Measurements from ENCODE around the gene ID3.

ID3 gene

DNA sequence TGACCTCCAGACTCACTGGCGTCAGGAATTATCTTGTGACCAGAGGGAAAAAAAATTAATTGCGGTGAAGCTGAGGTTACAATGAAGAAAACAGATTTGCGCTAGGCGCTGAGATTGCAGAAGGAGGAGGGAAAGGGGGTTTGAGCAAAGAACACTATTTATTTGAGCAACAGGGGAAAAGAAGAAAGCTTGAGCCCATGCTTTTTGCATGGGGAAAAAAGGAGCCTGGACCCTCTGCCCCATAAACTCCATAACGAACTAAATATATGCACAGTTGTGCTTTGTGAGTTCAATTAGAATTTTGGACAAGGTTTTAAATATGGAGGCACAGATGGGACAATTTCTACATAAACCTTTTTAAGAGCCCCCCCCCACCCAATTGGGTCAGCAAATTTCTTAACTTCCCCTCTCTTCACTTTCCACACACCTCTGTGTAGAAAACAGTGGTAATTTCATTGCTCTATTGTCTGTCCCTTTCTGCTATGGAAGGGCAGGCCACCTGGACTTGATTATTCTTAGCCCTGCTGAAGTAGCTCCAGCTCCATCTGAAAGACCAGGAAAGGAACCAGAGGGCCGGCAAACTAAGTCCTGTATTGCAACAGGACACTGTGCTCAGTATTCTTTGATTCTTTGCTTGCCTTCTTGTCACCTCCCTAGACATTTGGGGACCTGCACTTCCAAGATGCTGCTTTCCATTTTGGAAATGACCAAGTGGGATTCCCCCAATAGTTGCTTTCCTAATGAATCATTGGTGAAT, 862 bp upstream of the ID3 start (continued):
- no peak for TF ChIP-seq ZNF292 (tag by site-specific recombination; IDR thresholded peaks at IDR 0.05; ENCODE audit: borderline replicate concordance, low read depth)
- TF ChIP-seq ZNF16 (tag by site-specific recombination; IDR thresholded peaks at IDR 0.05; ENCODE audit: low read depth) = no peak
- TF ChIP-seq MEIS1 (CRISPR knock-in tag; IDR thresholded peaks at IDR 0.05; ENCODE audit: borderline replicate concordance) = no peak
- 0 out of 2 replicates have a peak, but pooled peaks have one; percentile 12 for TF ChIP-seq ZNF335 (tag by site-specific recombination; conservative IDR thresholded peaks at IDR 0.05)
- TF ChIP-seq ZNF223 (tag by site-specific recombination; IDR thresholded peaks at IDR 0.05) = no peak
- no peak for TF ChIP-seq ZNF692 (tag by site-specific recombination; IDR thresholded peaks at IDR 0.05)
- no peak for TF ChIP-seq OVOL3 (tag by site-specific recombination; IDR thresholded peaks at IDR 0.05)
- no peak for TF ChIP-seq YY2 (tag by site-specific recombination; IDR thresholded peaks at IDR 0.05)
- peak; percentile 90; the same call in 1 of the 2 replicates for TF ChIP-seq GFI1B (tag by site-specific recombination; IDR thresholded peaks at IDR 0.05)
- no peak for TF ChIP-seq ZNF555 (tag by site-specific recombination; conservative IDR thresholded peaks at IDR 0.05)
- TF ChIP-seq MYNN (tag by site-specific recombination; IDR thresholded peaks at IDR 0.05; ENCODE audit: borderline replicate concordance) = no peak
- no peak for TF ChIP-seq ZNF148 (tag by site-specific recombination; IDR thresholded peaks at IDR 0.05; ENCODE audit: borderline replicate concordance)
- TF ChIP-seq, protein P1, sequence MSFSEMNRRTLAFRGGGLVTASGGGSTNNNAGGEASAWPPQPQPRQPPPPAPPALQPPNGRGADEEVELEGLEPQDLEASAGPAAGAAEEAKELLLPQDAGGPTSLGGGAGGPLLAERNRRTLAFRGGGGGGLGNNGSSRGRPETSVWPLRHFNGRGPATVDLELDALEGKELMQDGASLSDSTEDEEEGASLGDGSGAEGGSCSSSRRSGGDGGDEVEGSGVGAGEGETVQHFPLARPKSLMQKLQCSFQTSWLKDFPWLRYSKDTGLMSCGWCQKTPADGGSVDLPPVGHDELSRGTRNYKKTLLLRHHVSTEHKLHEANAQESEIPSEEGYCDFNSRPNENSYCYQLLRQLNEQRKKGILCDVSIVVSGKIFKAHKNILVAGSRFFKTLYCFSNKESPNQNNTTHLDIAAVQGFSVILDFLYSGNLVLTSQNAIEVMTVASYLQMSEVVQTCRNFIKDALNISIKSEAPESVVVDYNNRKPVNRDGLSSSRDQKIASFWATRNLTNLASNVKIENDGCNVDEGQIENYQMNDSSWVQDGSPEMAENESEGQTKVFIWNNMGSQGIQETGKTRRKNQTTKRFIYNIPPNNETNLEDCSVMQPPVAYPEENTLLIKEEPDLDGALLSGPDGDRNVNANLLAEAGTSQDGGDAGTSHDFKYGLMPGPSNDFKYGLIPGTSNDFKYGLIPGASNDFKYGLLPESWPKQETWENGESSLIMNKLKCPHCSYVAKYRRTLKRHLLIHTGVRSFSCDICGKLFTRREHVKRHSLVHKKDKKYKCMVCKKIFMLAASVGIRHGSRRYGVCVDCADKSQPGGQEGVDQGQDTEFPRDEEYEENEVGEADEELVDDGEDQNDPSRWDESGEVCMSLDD (tag by site-specific recombination; IDR thresholded peaks at IDR 0.05) = no peak
- no peak for TF ChIP-seq SP3 (tag by site-specific recombination; IDR thresholded peaks at IDR 0.05)
- no peak for TF ChIP-seq EGR2 (tag by site-specific recombination; IDR thresholded peaks at IDR 0.05; ENCODE audit: low read depth)

DNA sequence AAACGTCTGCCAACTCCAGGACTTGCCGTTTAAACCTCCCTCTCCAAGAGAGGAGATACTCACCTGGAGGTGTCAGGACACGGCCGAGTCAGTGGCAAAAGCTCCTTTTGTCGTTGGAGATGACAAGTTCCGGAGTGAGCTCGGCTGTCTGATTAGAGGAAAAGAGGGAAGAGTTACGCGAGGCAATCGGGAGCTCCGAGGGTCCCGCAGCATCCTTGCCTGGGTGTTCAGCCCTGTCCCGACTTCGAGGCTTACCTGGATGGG, 497 bp downstream of the ID3 start:
- POLR2A ChIA-PET = interaction anchor here (0.5 to 7.0 kb wide), 30 partner anchors 8 to 222 kb away, joined by 3 to 60 read pairs (median 6); partner anchors contain the start of genes E2F2, HNRNPR, PITHD1 and RPL11
- Histone ChIP-seq H3K9me3 (ENCODE audit: control insufficient read depth, insufficient read depth, low read depth, low read length) (no peaks in the 10 kb centered on the region), H3K27ac (ENCODE audit: extremely low read depth, low read depth, low read length) (peak overlapping the region; percentile 97), H3K36me3 (ENCODE audit: control insufficient read depth in 2 of 2, insufficient read depth in 1 of 2, low read length in 2 of 2) (peaks cover 0 to 27% of the 10 kb centered on the region in 2 experiments; a peak in 1 of 3 replicates), H3K4me3 (ENCODE audit: low read depth, low read length) (peak overlapping the region; percentile 68), H3K4me1 (ENCODE audit: control insufficient read depth, insufficient read depth, low read length) (peaks cover 41% of the 10 kb centered on the region)
- TF ChIP-seq, protein P2, sequence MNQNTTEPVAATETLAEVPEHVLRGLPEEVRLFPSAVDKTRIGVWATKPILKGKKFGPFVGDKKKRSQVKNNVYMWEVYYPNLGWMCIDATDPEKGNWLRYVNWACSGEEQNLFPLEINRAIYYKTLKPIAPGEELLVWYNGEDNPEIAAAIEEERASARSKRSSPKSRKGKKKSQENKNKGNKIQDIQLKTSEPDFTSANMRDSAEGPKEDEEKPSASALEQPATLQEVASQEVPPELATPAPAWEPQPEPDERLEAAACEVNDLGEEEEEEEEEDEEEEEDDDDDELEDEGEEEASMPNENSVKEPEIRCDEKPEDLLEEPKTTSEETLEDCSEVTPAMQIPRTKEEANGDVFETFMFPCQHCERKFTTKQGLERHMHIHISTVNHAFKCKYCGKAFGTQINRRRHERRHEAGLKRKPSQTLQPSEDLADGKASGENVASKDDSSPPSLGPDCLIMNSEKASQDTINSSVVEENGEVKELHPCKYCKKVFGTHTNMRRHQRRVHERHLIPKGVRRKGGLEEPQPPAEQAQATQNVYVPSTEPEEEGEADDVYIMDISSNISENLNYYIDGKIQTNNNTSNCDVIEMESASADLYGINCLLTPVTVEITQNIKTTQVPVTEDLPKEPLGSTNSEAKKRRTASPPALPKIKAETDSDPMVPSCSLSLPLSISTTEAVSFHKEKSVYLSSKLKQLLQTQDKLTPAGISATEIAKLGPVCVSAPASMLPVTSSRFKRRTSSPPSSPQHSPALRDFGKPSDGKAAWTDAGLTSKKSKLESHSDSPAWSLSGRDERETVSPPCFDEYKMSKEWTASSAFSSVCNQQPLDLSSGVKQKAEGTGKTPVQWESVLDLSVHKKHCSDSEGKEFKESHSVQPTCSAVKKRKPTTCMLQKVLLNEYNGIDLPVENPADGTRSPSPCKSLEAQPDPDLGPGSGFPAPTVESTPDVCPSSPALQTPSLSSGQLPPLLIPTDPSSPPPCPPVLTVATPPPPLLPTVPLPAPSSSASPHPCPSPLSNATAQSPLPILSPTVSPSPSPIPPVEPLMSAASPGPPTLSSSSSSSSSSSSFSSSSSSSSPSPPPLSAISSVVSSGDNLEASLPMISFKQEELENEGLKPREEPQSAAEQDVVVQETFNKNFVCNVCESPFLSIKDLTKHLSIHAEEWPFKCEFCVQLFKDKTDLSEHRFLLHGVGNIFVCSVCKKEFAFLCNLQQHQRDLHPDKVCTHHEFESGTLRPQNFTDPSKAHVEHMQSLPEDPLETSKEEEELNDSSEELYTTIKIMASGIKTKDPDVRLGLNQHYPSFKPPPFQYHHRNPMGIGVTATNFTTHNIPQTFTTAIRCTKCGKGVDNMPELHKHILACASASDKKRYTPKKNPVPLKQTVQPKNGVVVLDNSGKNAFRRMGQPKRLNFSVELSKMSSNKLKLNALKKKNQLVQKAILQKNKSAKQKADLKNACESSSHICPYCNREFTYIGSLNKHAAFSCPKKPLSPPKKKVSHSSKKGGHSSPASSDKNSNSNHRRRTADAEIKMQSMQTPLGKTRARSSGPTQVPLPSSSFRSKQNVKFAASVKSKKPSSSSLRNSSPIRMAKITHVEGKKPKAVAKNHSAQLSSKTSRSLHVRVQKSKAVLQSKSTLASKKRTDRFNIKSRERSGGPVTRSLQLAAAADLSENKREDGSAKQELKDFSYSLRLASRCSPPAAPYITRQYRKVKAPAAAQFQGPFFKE (tag by site-specific recombination; IDR thresholded peaks at IDR 0.05; ENCODE audit: borderline replicate concordance) = no peak
- TF ChIP-seq ZNF366 (tag by site-specific recombination; conservative IDR thresholded peaks at IDR 0.05) (peak; percentile 41; the same call in 1 of the 2 replicates), ZBTB17 (tag by site-specific recombination; IDR thresholded peaks at IDR 0.05) (peak; percentile 78)
- CTCF ChIA-PET = interaction anchor here (0.7 to 3.6 kb wide), 7 partner anchors 14 to 99 kb away, joined by 3 to 36 read pairs (median 3); no protein-coding TSS in a partner anchor

Measured in HEK293 (cell line).